ENCODE results near the gene TPH2.

The TPH2 gene

GRCh38 chr12:72037006-72037795, 98.6 kb downstream of the TPH2 start:
- no peak for DNase-seq

- DNase-seq = no peak
Observed at GRCh38 chr12:72041811-72042210, 103.2 kb downstream of the TPH2 start.

- no peak for DNase-seq
Observed at GRCh38 chr12:72053604-72054003, 115.0 kb downstream of the TPH2 start.

- no peak for DNase-seq
Observed at GRCh38 chr12:72054511-72054910, 115.9 kb downstream of the TPH2 start.

GRCh38 chr12:72057330-72057914, 118.8 kb downstream of the TPH2 start:
- DNase-seq = peak; percentile 7

- DNase-seq = peak; percentile 44
Observed at GRCh38 chr12:72063073-72063472, 124.4 kb downstream of the TPH2 start.

GRCh38 chr12:72071030-72071429, 132.4 kb downstream of the TPH2 start:
- no peak for DNase-seq

GRCh38 chr12:72072592-72073212, 134.1 kb downstream of the TPH2 start:
- DNase-seq = peak; percentile 19

- peak; percentile 2 for DNase-seq
Observed at GRCh38 chr12:72074065-72074464, 135.4 kb downstream of the TPH2 start.

GRCh38 chr12:72074956-72075355, 136.3 kb downstream of the TPH2 start:
- no peak for DNase-seq

- peak; percentile 96 for DNase-seq
Observed at GRCh38 chr12:72075401-72075800, 136.8 kb downstream of the TPH2 start.

GRCh38 chr12:72075891-72076557, 137.4 kb downstream of the TPH2 start:
- DNase-seq = peak; percentile 55

- DNase-seq = no peak
Observed at GRCh38 chr12:72076558-72076915, 137.9 kb downstream of the TPH2 start.

- DNase-seq = peak; percentile 2
Observed at GRCh38 chr12:72077111-72077820, 138.6 kb downstream of the TPH2 start.

GRCh38 chr12:72081777-72082176, 143.1 kb downstream of the TPH2 start:
- no peak for DNase-seq
